Neuronal stem cell (in vitro differentiated cells): Measurements from ENCODE around the gene DGCR6L.
"Not testable (repeated sequence)": the region's sequence is repeated elsewhere in the genome, so short reads cannot be mapped to it uniquely, and the experiment has no call there.

Experiments used
- DNase-seq: peaks from one replicate; pipeline ENCODE4 v3.0.0-alpha.2; 2013; ENCODE audit warnings: low spot score
- H2AFZ ChIP-seq: one replicate; pipeline ENCODE4 v1.6.1; 2013; ENCODE audit warnings: mild to moderate bottlenecking, low read length, inconsistent platforms
- H2AK5ac ChIP-seq: 2 replicates; pipeline ENCODE4 v1.6.1; 2013; ENCODE audit warnings: low read depth, mild to moderate bottlenecking, inconsistent platforms, low read length, moderate library complexity, mixed read lengths
- H2BK120ac ChIP-seq: 2 replicates; pipeline ENCODE4 v1.6.1; 2013; ENCODE audit warnings: low read depth, mild to moderate bottlenecking, inconsistent platforms, low read length, moderate library complexity, mixed read lengths
- H2BK12ac ChIP-seq: one replicate; pipeline ENCODE4 v1.6.1; 2013; ENCODE audit warnings: low read length, inconsistent platforms
- H2BK15ac ChIP-seq: 2 replicates; pipeline ENCODE4 v1.6.1; 2013; ENCODE audit warnings: mild to moderate bottlenecking, low read length, inconsistent platforms, mixed read lengths
- H2BK5ac ChIP-seq: one replicate; pipeline ENCODE4 v1.6.1; 2013; ENCODE audit warnings: inconsistent platforms, mild to moderate bottlenecking, low read length, moderate library complexity
- H3K14ac ChIP-seq: one replicate; pipeline ENCODE4 v1.6.1; 2013; ENCODE audit warnings: low read length, inconsistent platforms
- H3K18ac ChIP-seq: 2 replicates; pipeline ENCODE4 v1.6.1; 2013; ENCODE audit warnings: low read length, inconsistent platforms
- H3K23ac ChIP-seq: 2 replicates; pipeline ENCODE4 v1.6.1; 2013; ENCODE audit warnings: low read depth, mild to moderate bottlenecking, mixed read lengths, low read length, inconsistent platforms; ENCODE audit not compliant: poor library complexity
- H3K27ac ChIP-seq: replicated peaks from 3 replicates; pipeline ENCODE4 v1.5.1; 2013; ENCODE audit warnings: low read length, inconsistent platforms
- H3K27me3 ChIP-seq, 3 experiments: 2 replicates each; pipeline ENCODE4 v1.6.1; 2013; ENCODE audit warnings: low read length in 3 of 3, mild to moderate bottlenecking in 2 of 3, inconsistent platforms in 1 of 3, low read depth in 1 of 3, mixed read lengths in 1 of 3, moderate library complexity in 1 of 3; ENCODE audit not compliant: control insufficient read depth in 3 of 3, insufficient read depth in 3 of 3
- H3K36me3 ChIP-seq, 2 donors: replicated peaks in 1 of 2; 2 replicates each; pipeline ENCODE4 v1.6.1; 2013; ENCODE audit warnings: low read length in 2 of 2; ENCODE audit not compliant: control insufficient read depth in 2 of 2, insufficient read depth in 2 of 2
- H3K4ac ChIP-seq: 2 replicates; pipeline ENCODE4 v1.6.1; 2013; ENCODE audit warnings: inconsistent platforms, mild to moderate bottlenecking, low read length, moderate library complexity
- H3K4me1 ChIP-seq, 2 donors: 1 replicate in 1 of 2; 2 replicates in 1 of 2; pipeline ENCODE4 v1.6.1; 2013; ENCODE audit warnings: low read length in 2 of 2, low read depth in 1 of 2; ENCODE audit not compliant: control insufficient read depth in 2 of 2, insufficient read depth in 1 of 2
- H3K4me2 ChIP-seq: one replicate; pipeline ENCODE4 v1.6.1; 2013; ENCODE audit warnings: mild to moderate bottlenecking, low read length, inconsistent platforms; ENCODE audit not compliant: insufficient read depth, poor library complexity, severe bottlenecking
- H3K4me3 ChIP-seq, 2 donors: 2 replicates each; pipeline ENCODE4 v1.5.1; 2013; ENCODE audit warnings: low read length in 2 of 2, mild to moderate bottlenecking in 2 of 2, inconsistent platforms in 1 of 2, moderate library complexity in 1 of 2
- H3K79me1 ChIP-seq: one replicate; pipeline ENCODE4 v1.6.1; 2013; ENCODE audit warnings: low read depth, mild to moderate bottlenecking, inconsistent platforms, low read length, moderate library complexity
- H3K9ac ChIP-seq: one replicate; pipeline ENCODE4 v1.6.1; 2013; ENCODE audit warnings: mild to moderate bottlenecking, low read depth, low read length, inconsistent platforms; ENCODE audit not compliant: poor library complexity
- H3K9me3 ChIP-seq, 2 donors: replicated peaks in 1 of 2; 2 replicates each; pipeline versions ENCODE3 to v1.6.1; 2013; ENCODE audit warnings: low read length in 2 of 2, mild to moderate bottlenecking in 2 of 2, inconsistent platforms in 1 of 2, low read depth in 1 of 2, mixed read lengths in 1 of 2, moderate library complexity in 1 of 2; ENCODE audit not compliant: control insufficient read depth in 2 of 2, insufficient read depth in 1 of 2
- H4K8ac ChIP-seq: one replicate; pipeline ENCODE4 v1.6.1; 2013; ENCODE audit warnings: low read depth, mild to moderate bottlenecking, inconsistent platforms, low read length, moderate library complexity
- H4K91ac ChIP-seq: one replicate; pipeline ENCODE4 v1.6.1; 2013; ENCODE audit warnings: low read length, low read depth, mild to moderate bottlenecking, inconsistent platforms; ENCODE audit not compliant: poor library complexity
- WGBS, 2 donors: extraction: QIAGEN DNeasy Blood & Tissue Kit; methylation state at CpG; one replicate each; pipeline ENCODE4 v1.1.7; 2013; ENCODE audit warnings: missing lambda C conversion rate in 2 of 2, mixed read lengths in 1 of 2; ENCODE audit not compliant: insufficient read length in 2 of 2, insufficient replicate concordance in 1 of 2; ENCODE audit errors: extremely low coverage in 2 of 2; 5-methylcytosine and 5-hydroxymethylcytosine counted together

Gene DGCR6L

GRCh38 chr22:20360261-20360660, 40.4 kb upstream of the DGCR6L start:
- H2BK12ac ChIP-seq, DNase-seq, H3K18ac ChIP-seq, H3K27ac ChIP-seq, H3K4me2 ChIP-seq, H2BK5ac ChIP-seq, H3K4me1 ChIP-seq, H4K8ac ChIP-seq, H3K4ac ChIP-seq, H2BK120ac ChIP-seq, H3K9ac ChIP-seq, H2AK5ac ChIP-seq, H3K14ac ChIP-seq, H3K36me3 ChIP-seq, H2BK15ac ChIP-seq, H3K79me1 ChIP-seq, H3K4me3 ChIP-seq, H4K91ac ChIP-seq, H2AFZ ChIP-seq, H3K23ac ChIP-seq, H3K27me3 ChIP-seq, H3K9me3 ChIP-seq: not testable (repeated sequence)
- WGBS, 2 donors: no CpG with 5 or more reads among the region's 60 CpGs

GRCh38 chr22:20358503-20359239, 38.8 kb upstream of the DGCR6L start:
- DNase-seq, H3K27me3 ChIP-seq, H4K8ac ChIP-seq, H3K18ac ChIP-seq, H4K91ac ChIP-seq, H3K4me1 ChIP-seq, H3K14ac ChIP-seq, H3K27ac ChIP-seq, H3K9me3 ChIP-seq, H2BK12ac ChIP-seq, H3K23ac ChIP-seq, H2AFZ ChIP-seq, H2BK5ac ChIP-seq, H2AK5ac ChIP-seq, H3K4me3 ChIP-seq, H3K36me3 ChIP-seq, H2BK120ac ChIP-seq, H3K4me2 ChIP-seq, H3K79me1 ChIP-seq, H3K9ac ChIP-seq, H3K4ac ChIP-seq, H2BK15ac ChIP-seq: not testable (repeated sequence)
- WGBS, 2 donors: no CpG with 5 or more reads among the region's 103 CpGs

GRCh38 chr22:20357967-20358366, 38.1 kb upstream of the DGCR6L start:
- DNase-seq, H2AFZ ChIP-seq, H3K27me3 ChIP-seq: not testable (repeated sequence)

GRCh38 chr22:20356906-20357305, 37.0 kb upstream of the DGCR6L start:
- not testable (repeated sequence) for H3K4me1 ChIP-seq, H3K9me3 ChIP-seq, H3K23ac ChIP-seq, H3K4me2 ChIP-seq, H3K18ac ChIP-seq, H3K27ac ChIP-seq, DNase-seq, H2AK5ac ChIP-seq, H4K91ac ChIP-seq, H3K36me3 ChIP-seq, H3K14ac ChIP-seq, H3K4ac ChIP-seq, H3K79me1 ChIP-seq, H2BK5ac ChIP-seq, H3K27me3 ChIP-seq, H2BK15ac ChIP-seq, H3K9ac ChIP-seq, H2BK120ac ChIP-seq, H2BK12ac ChIP-seq, H4K8ac ChIP-seq, H3K4me3 ChIP-seq, H2AFZ ChIP-seq
- WGBS, 2 donors: no CpG with 5 or more reads among the region's 66 CpGs

More at GRCh38 chr22:20357967-20358366, 38.1 kb upstream of the DGCR6L start:
- not testable (repeated sequence) for H3K36me3 ChIP-seq, H3K18ac ChIP-seq, H3K14ac ChIP-seq, H3K4ac ChIP-seq, H4K8ac ChIP-seq, H3K27ac ChIP-seq, H3K4me2 ChIP-seq, H3K9me3 ChIP-seq, H3K4me1 ChIP-seq, H2BK12ac ChIP-seq, H3K79me1 ChIP-seq, H3K23ac ChIP-seq, H4K91ac ChIP-seq, H2BK120ac ChIP-seq, H2AK5ac ChIP-seq, H2BK5ac ChIP-seq, H3K9ac ChIP-seq, H3K4me3 ChIP-seq, H2BK15ac ChIP-seq
- no CpG with 5 or more reads among the region's 70 CpGs for WGBS, 2 donors
